HFF-Myc (cell line): ENCODE results near the gene GTF2B.
A peak's percentile ranks its signal among the peaks of the same experiment; 100 is the strongest.
"Not testable (repeated sequence)": the region's sequence is repeated elsewhere in the genome, so short reads cannot be mapped to it uniquely, and the experiment has no call there.

Experiments
- DNase-seq: peaks from one replicate; pipeline ENCODE4 v3.0.0-alpha.2; 2011; ENCODE audit warnings: low read depth; ENCODE audit errors: extremely low read depth
- H3K4me3 ChIP-seq: replicated peaks from 2 replicates; pipeline ENCODE4 v1.5.1; 2011; ENCODE audit warnings: low read depth, mild to moderate bottlenecking, control low read depth, low read length
- CTCF ChIP-seq: IDR thresholded peaks from 2 replicates; pipeline ENCODE4 v1.5.1; 2012; ENCODE audit warnings: mild to moderate bottlenecking, low read depth, low read length, control low read depth; ENCODE audit errors: missing control alignments

Gene GTF2B, protein sequence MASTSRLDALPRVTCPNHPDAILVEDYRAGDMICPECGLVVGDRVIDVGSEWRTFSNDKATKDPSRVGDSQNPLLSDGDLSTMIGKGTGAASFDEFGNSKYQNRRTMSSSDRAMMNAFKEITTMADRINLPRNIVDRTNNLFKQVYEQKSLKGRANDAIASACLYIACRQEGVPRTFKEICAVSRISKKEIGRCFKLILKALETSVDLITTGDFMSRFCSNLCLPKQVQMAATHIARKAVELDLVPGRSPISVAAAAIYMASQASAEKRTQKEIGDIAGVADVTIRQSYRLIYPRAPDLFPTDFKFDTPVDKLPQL

GRCh38 chr1:88891318-88891950, at the start of gene GTF2B:
Gene GTF2B, minus strand, starts transcription at chr1:88891567. Its CDS starts 68 bp downstream, at chr1:88891499.
- peak within 1 kb of the TSS; percentile 86 for H3K4me3 ChIP-seq
- no peak for TF ChIP-seq CTCF

GRCh38 chr1:88938528-88938927, 47.2 kb upstream of the GTF2B start:
- not testable (repeated sequence) for DNase-seq, H3K4me3 ChIP-seq

More at GRCh38 chr1:88891318-88891950, at the start of gene GTF2B:
- peak; percentile 97 for DNase-seq

DNA sequence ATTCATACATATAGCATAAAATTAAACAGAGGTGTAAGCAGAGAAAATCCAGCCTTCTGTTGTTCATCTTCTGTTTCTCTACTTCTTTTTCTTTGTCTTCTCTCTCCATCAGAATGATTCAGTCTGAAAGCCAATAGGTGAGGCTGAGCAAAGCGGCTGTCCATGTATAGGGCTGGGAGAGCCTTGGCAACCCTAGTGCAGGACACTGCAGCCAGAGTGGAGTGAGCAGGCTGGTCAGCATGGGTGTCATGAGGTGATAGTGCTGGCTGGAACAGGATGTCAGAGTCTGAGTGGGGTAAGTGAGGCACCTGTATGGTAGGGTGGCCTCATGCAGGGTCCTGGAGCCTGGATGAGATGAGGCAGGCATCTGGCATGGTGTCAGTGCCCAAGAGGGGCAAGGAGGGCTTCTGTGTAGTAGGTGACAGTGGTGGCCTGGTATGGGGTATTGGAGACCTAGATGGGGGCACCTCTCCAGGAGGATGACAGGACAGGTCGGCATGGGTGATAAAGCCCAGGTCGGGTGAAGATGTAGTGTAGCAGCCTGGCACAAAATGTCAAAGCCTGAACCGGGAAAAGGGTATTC, 45.5 kb upstream of the GTF2B start:
- no peak overlapping the region for H3K4me3 ChIP-seq
- DNase-seq = no peak
- TF ChIP-seq CTCF = no peak

DNA sequence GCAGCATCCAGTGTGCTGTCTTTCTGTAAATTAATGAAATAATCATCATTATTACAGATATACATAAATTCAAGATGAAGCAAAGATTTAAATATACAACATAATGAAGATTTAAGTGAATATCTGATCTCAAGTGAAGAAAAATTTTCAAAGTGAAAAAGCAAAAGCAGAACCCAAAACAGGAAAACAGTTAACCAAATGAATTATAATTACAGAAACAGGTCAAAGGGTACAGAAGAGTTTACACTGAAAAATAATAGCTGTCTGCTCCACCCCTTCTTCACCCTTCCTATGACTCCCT, 44.8 kb upstream of the GTF2B start:
- DNase-seq = no peak
- TF ChIP-seq CTCF = no peak
- H3K4me3 ChIP-seq = no peak overlapping the region

DNA sequence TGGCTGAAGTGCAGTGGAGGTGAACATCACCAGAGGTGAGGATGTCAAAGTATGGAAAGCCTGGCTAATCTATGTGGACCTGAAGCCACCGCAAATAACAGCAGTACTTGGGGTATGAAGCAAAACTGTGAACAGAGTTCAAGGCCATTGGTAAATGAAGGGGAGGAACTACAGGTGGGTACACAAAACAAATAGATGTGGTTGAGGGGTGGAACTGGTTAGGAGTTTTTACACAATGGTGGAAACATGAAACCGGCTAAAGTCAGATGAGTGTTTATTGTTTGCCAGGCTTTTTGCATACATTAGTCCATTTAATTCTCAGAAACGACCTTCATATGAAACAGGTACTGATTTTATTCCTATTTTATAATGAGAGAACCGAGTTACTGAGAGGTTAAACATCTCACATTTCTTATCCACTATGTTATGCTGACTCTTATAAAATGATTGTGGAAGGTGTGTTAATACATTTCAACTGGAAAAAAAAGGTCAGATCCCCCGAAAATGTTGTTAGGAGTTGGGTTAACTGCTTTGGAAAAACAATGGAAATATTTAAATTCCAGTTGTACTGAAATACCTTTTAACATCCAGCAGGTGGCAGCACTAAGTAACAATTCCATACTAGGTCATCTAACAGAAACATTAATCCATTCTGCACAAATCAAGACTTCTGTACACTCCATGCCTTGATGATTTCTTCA, 44.3 kb upstream of the GTF2B start:
- H3K4me3 ChIP-seq = no peak overlapping the region
- TF ChIP-seq CTCF = peak; percentile 49
- DNase-seq = peak; percentile 3

DNA sequence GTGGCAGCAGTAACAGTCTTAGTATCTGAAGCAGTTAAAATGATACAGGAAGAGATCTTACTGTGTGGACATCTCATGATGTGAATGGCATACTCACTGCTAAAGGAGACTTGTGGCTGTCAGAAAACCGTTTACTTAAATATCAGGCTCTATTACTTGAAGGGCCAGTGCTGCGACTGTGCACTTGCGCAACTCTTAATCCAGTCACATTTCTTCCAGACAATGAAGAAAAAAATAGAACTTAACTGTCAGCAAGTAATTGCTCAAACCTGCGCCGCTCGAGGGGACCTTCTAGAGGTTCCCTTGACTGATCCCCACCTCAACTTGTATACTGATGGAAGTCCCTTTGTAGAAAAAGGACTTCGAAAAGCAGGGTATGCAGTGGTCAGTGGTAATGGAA, 38.8 kb upstream of the GTF2B start:
- not testable (repeated sequence) for H3K4me3 ChIP-seq, DNase-seq

- H3K4me3 ChIP-seq = no peak overlapping the region
- no peak for DNase-seq
- no peak for TF ChIP-seq CTCF
Observed at GRCh38 chr1:88923224-88923623, 31.9 kb upstream of the GTF2B start.
